ENCODE measurements around the gene METTL2A.
"Not testable (repeated sequence)": the region's sequence is repeated elsewhere in the genome, so short reads cannot be mapped to it uniquely, and the experiment has no call there.

DNA sequence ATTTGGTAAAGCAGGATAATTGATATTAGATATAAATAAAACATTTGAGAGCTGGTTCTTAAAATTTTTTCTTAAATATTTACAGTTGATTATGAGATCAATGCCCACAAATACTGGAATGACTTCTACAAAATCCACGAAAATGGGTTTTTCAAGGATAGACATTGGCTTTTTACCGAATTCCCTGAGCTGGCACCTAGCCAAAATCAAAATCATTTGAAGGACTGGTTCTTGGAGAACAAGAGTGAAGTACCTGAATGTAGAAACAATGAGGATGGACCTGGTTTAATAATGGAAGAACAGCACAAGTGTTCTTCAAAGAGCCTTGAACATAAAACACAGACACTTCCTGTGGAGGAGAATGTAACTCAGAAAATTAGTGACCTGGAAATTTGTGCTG lies 2.5 kb downstream of the METTL2A start:
- not testable (repeated sequence) for TF ChIP-seq CTCF (IDR thresholded peaks at IDR 0.05; ENCODE audit: low read depth, low read length); POLR2A (IDR thresholded peaks at IDR 0.05; ENCODE audit: extremely low read depth, insufficient read length); MAX (IDR thresholded peaks at IDR 0.05; ENCODE audit: low read depth, low read length); MYC (IDR thresholded peaks at IDR 0.05; ENCODE audit: low read depth, low read length)
